Fibroblast of mammary gland (primary cell): ENCODE data around the gene DUSP11.
"Not testable (repeated sequence)": the region's sequence is repeated elsewhere in the genome, so short reads cannot be mapped to it uniquely, and the experiment has no call there.

Experiments used
- DNase-seq: peaks from one replicate; pipeline ENCODE4 v3.0.0-alpha.2; 2010; ENCODE audit warnings: low read depth
- H3K4me3 ChIP-seq: 2 replicates; pipeline ENCODE4 v1.5.1; 2011; ENCODE audit warnings: low read depth, mild to moderate bottlenecking, low read length, moderate library complexity; ENCODE audit not compliant: control insufficient read depth
- CTCF ChIP-seq: conservative IDR thresholded peaks from 2 replicates; pipeline ENCODE4 v1.5.1; 2011; ENCODE audit warnings: low read depth, low read length, inconsistent platforms; ENCODE audit not compliant: control insufficient read depth, insufficient read depth

Gene DUSP11

GRCh38 chr2:73718421-73718820 lies 61.5 kb downstream of the DUSP11 start:
- no peak overlapping the region for H3K4me3 ChIP-seq
- no peak for TF ChIP-seq CTCF
- no peak for DNase-seq

- DNase-seq, H3K4me3 ChIP-seq: not testable (repeated sequence)
Measured at GRCh38 chr2:73717695-73718094, 62.2 kb downstream of the DUSP11 start.

GRCh38 chr2:73717251-73717606 lies 62.7 kb downstream of the DUSP11 start:
- no peak for DNase-seq
- no peak overlapping the region for H3K4me3 ChIP-seq
- TF ChIP-seq CTCF = no peak

- TF ChIP-seq CTCF = no peak
- DNase-seq = peak; percentile 25
Measured at GRCh38 chr2:73716543-73717250, 63.2 kb downstream of the DUSP11 start.

GRCh38 chr2:73714091-73714490 lies 65.8 kb downstream of the DUSP11 start:
- no peak for DNase-seq
- H3K4me3 ChIP-seq = no peak overlapping the region
- TF ChIP-seq CTCF = no peak

More at GRCh38 chr2:73716543-73717250, 63.2 kb downstream of the DUSP11 start:
- H3K4me3 ChIP-seq = no peak overlapping the region
